Measurements from ENCODE around the gene SMIM31.

SMIM31 gene

GRCh38 chr4:164803702-164804101 is 49.8 kb downstream of the SMIM31 start:
- Histone ChIP-seq H3K36me3 (replicated peaks; ENCODE audit: low read depth, low read length) (no peaks in the 10 kb centered on the region), H3K9ac (ENCODE audit: low read length) (no peak overlapping the region), H3K9me3 (ENCODE audit: insufficient read depth, low read length) (no peaks in the 10 kb centered on the region), H3K4me1 (ENCODE audit: low read length) (no peaks in the 10 kb centered on the region), H3K4me2 (ENCODE audit: low read length) (no peak overlapping the region), H4K20me1 (ENCODE audit: insufficient read depth, low read length) (no peaks in the 10 kb centered on the region), H3K79me2 (ENCODE audit: low read length) (no peaks in the 10 kb centered on the region), H3K27ac (ENCODE audit: low read length) (no peak overlapping the region), H2AFZ (ENCODE audit: low read depth, low read length) (no peak overlapping the region), H3K4me3 (ENCODE audit: low read length) (no peak overlapping the region), H3K27me3 (ENCODE audit: low read depth, low read length) (peaks cover 10% of the 10 kb centered on the region)
- TF ChIP-seq EZH2phosphoT487 (IDR thresholded peaks at IDR 0.05; ENCODE audit: low read depth) (no peak), CTCF (IDR thresholded peaks at IDR 0.05; ENCODE audit: low read depth, low read length) (no peak)

DNA sequence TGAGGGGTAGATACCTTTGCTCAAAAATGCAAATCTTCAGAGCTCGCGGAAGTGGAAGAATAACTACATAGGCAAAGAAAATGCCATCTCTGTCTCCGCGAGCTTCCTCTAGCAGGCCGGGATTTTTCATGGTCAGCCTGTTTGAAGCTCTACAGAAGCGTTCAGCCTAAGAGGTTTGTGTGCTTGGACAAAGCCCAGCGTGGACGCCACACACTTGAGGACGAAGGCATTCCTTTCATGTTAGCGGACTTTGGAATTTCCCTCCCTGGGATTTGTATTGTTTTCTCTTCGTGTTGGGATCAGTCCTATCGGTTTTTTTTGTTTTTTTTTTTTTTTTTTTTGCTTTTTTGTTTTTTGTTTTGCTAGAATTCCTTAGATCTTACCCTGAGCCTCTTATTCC is 53.7 kb downstream of the SMIM31 start:
- H4K20me1 ChIP-seq (ENCODE audit: insufficient read depth, low read length) = no peaks in the 10 kb centered on the region
- H2AFZ ChIP-seq (ENCODE audit: low read depth, low read length) = no peak overlapping the region
- H3K9ac ChIP-seq (ENCODE audit: low read length) = no peak overlapping the region
- H3K4me2 ChIP-seq (ENCODE audit: low read length) = no peak overlapping the region
- H3K27me3 ChIP-seq (ENCODE audit: low read depth, low read length) = peaks cover 10% of the 10 kb centered on the region
- H3K4me1 ChIP-seq (ENCODE audit: low read length) = no peaks in the 10 kb centered on the region
- H3K4me3 ChIP-seq (ENCODE audit: low read length) = no peak overlapping the region
- H3K36me3 ChIP-seq (replicated peaks; ENCODE audit: low read depth, low read length) = no peaks in the 10 kb centered on the region
- no peak for TF ChIP-seq EZH2phosphoT487 (IDR thresholded peaks at IDR 0.05; ENCODE audit: low read depth)
- TF ChIP-seq CTCF (IDR thresholded peaks at IDR 0.05; ENCODE audit: low read depth, low read length) = no peak
- no peak overlapping the region for H3K27ac ChIP-seq (ENCODE audit: low read length)
- H3K79me2 ChIP-seq (ENCODE audit: low read length) = no peaks in the 10 kb centered on the region
- H3K9me3 ChIP-seq (ENCODE audit: insufficient read depth, low read length) = no peaks in the 10 kb centered on the region

DNA sequence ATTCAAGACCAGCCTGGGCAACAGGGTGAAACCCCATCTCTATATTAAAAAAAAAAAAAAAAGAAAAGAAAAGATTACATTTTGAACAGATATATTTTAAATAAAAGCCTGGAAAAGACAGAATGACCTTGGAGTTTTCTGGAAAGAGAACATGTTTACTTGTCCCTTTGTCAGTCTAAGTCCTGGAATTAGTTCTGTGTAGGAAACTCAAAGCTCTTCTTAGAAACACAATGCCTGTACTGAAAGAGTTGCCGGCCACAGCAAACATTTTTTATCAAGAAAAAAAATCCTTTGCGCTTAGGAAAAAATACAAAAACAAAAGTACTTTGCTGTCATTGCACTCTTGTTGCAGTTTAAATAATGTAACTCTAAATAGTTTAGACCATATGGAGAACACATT is 59.6 kb downstream of the SMIM31 start:
- no peak overlapping the region for H2AFZ ChIP-seq (ENCODE audit: low read depth, low read length)
- H3K4me2 ChIP-seq (ENCODE audit: low read length) = no peak overlapping the region
- no peaks in the 10 kb centered on the region for H3K4me1 ChIP-seq (ENCODE audit: low read length)
- no peak overlapping the region for H3K27ac ChIP-seq (ENCODE audit: low read length)
- H3K9me3 ChIP-seq (ENCODE audit: insufficient read depth, low read length) = no peaks in the 10 kb centered on the region
- no peak overlapping the region for H3K9ac ChIP-seq (ENCODE audit: low read length)
- H3K79me2 ChIP-seq (ENCODE audit: low read length) = no peaks in the 10 kb centered on the region
- no peaks in the 10 kb centered on the region for H3K36me3 ChIP-seq (replicated peaks; ENCODE audit: low read depth, low read length)
- H4K20me1 ChIP-seq (ENCODE audit: insufficient read depth, low read length) = no peaks in the 10 kb centered on the region
- TF ChIP-seq CTCF (IDR thresholded peaks at IDR 0.05; ENCODE audit: low read depth, low read length) (no peak), EZH2phosphoT487 (IDR thresholded peaks at IDR 0.05; ENCODE audit: low read depth) (no peak)
- no peaks in the 10 kb centered on the region for H3K27me3 ChIP-seq (ENCODE audit: low read depth, low read length)
- H3K4me3 ChIP-seq (ENCODE audit: low read length) = no peak overlapping the region

- no peaks in the 10 kb centered on the region for H3K79me2 ChIP-seq (ENCODE audit: low read length)
- H3K27ac ChIP-seq (ENCODE audit: low read length) = no peak overlapping the region
- H3K9ac ChIP-seq (ENCODE audit: low read length) = no peak overlapping the region
- TF ChIP-seq EZH2phosphoT487 (IDR thresholded peaks at IDR 0.05; ENCODE audit: low read depth) = no peak
- no peak for TF ChIP-seq CTCF (IDR thresholded peaks at IDR 0.05; ENCODE audit: low read depth, low read length)
- H3K4me2 ChIP-seq (ENCODE audit: low read length) = no peak overlapping the region
- no peaks in the 10 kb centered on the region for H3K27me3 ChIP-seq (ENCODE audit: low read depth, low read length)
- H4K20me1 ChIP-seq (ENCODE audit: insufficient read depth, low read length) = no peaks in the 10 kb centered on the region
- no peak overlapping the region for H2AFZ ChIP-seq (ENCODE audit: low read depth, low read length)
- no peaks in the 10 kb centered on the region for H3K4me1 ChIP-seq (ENCODE audit: low read length)
- H3K4me3 ChIP-seq (ENCODE audit: low read length) = no peak overlapping the region
- no peaks in the 10 kb centered on the region for H3K9me3 ChIP-seq (ENCODE audit: insufficient read depth, low read length)
- H3K36me3 ChIP-seq (replicated peaks; ENCODE audit: low read depth, low read length) = no peaks in the 10 kb centered on the region
Observed at GRCh38 chr4:164815711-164816110, 61.8 kb downstream of the SMIM31 start.

Data from OCI-LY3 (cell line).